Endodermal cell (in vitro differentiated cells): Measurements from ENCODE around the gene OXT. TPM values are rescaled to one million over a fixed set of nuclear protein-coding genes. Genes with fewer than 3 reads are reported as not detected.
"Not testable (repeated sequence)": the region's sequence is repeated elsewhere in the genome, so short reads cannot be mapped to it uniquely, and the experiment has no call there.

Experiments used
- DNase-seq: peaks from one replicate; pipeline ENCODE4 v3.0.0-alpha.2; 2017
- H3K27ac ChIP-seq: 2 replicates; pipeline ENCODE4 v1.5.1; 2013; ENCODE audit warnings: mild to moderate bottlenecking, low read depth, low read length, moderate library complexity
- H3K27me3 ChIP-seq: 2 replicates; pipeline ENCODE4 v1.6.1; 2013; ENCODE audit warnings: mild to moderate bottlenecking, low read length, moderate library complexity; ENCODE audit not compliant: insufficient read depth, control insufficient read depth, poor library complexity, severe bottlenecking
- H3K36me3 ChIP-seq: 2 replicates; pipeline ENCODE4 v1.7.0; 2013; ENCODE audit warnings: mild to moderate bottlenecking, low read length, moderate library complexity; ENCODE audit not compliant: control insufficient read depth, insufficient read depth
- H3K4me1 ChIP-seq: one replicate; pipeline ENCODE4 v1.7.0; 2013; ENCODE audit warnings: low read length; ENCODE audit not compliant: control insufficient read depth, insufficient read depth
- H3K4me3 ChIP-seq: 2 replicates; pipeline ENCODE4 v1.5.1; 2013; ENCODE audit warnings: mild to moderate bottlenecking, low read length, moderate library complexity
- H3K9ac ChIP-seq: 2 replicates; pipeline ENCODE4 v1.6.1; 2013; ENCODE audit warnings: mild to moderate bottlenecking, low read length, moderate library complexity; ENCODE audit not compliant: poor library complexity, severe bottlenecking; ENCODE audit errors: extremely low read depth
- H3K9me3 ChIP-seq: 2 replicates; pipeline ENCODE4 v1.6.1; 2013; ENCODE audit warnings: mild to moderate bottlenecking, low read length, moderate library complexity; ENCODE audit not compliant: control insufficient read depth
- H3K27ac Mint-ChIP-seq: 2 replicates; pipeline ENCODE4 v1.8.0; 2020; ENCODE audit warnings: mixed read lengths
- H3K27me3 Mint-ChIP-seq: 2 replicates; pipeline ENCODE4 v1.8.0; 2021; ENCODE audit warnings: mild to moderate bottlenecking, mixed read lengths; ENCODE audit not compliant: insufficient read depth
- H3K36me3 Mint-ChIP-seq: 2 replicates; pipeline ENCODE4 v1.8.0; 2020; ENCODE audit warnings: low read depth, mixed read lengths
- H3K4me1 Mint-ChIP-seq: 2 replicates; pipeline ENCODE4 v1.8.0; 2020; ENCODE audit warnings: mixed read lengths
- H3K4me3 Mint-ChIP-seq: 2 replicates; pipeline ENCODE4 v1.8.0; 2020; ENCODE audit warnings: mild to moderate bottlenecking, moderate library complexity, mixed read lengths
- H3K9me3 Mint-ChIP-seq: 2 replicates; pipeline ENCODE4 v1.8.0; 2020; ENCODE audit warnings: mild to moderate bottlenecking, mixed read lengths
- CTCF ChIP-seq: fragments of 200-600 bp; sonication (generic); conservative IDR thresholded peaks from 2 replicates; pipeline ENCODE4 v1.5.0; 2021; ENCODE audit warnings: antibody characterized with exemption, mild to moderate bottlenecking
- WGBS, 2 experiments: methylation state at CpG; one replicate each; pipeline versions ENCODE4 v1.1.5 to v1.1.7; 2013; ENCODE audit warnings: missing lambda C conversion rate in 2 of 2, mixed read lengths in 1 of 2; ENCODE audit not compliant: insufficient coverage in 1 of 2, insufficient read length in 1 of 2; 5-methylcytosine and 5-hydroxymethylcytosine counted together
- total RNA-seq, 2 donors: library from RNA; stranded (reverse); fragmentation: NEBNext Ultra II Directional in 1 of 2; extraction: Animal tissue kit (Norgen Biotek cat#: 25700) in 1 of 2; gene quantifications; 2 replicates in 1 of 2; 3 replicates in 1 of 2; pipeline ENCODE4 v1.2.1, GENCODE V29; 2021

The OXT gene
- total RNA-seq, 2 donors from 2014 or later: not detected

GRCh38 chr20:3051385-3052019 lies 19.9 kb upstream of the OXT start:
- Histone ChIP-seq H3K9me3 (no peaks in the 10 kb centered on the region), H3K27me3 (no peaks in the 10 kb centered on the region), H3K4me3 (no peak overlapping the region), H3K4me1 (no peaks in the 10 kb centered on the region), H3K36me3 (peaks cover 25% of the 10 kb centered on the region), H3K27ac (no peak overlapping the region), H3K9ac (no peak overlapping the region)
- DNase-seq: no peak
- H3K27me3 Mint-ChIP-seq: no peaks in the 10 kb centered on the region
- TF ChIP-seq CTCF: no peak
- no peak overlapping the region for H3K27ac Mint-ChIP-seq
- H3K9me3 Mint-ChIP-seq: no peaks in the 10 kb centered on the region
- no peak overlapping the region for H3K4me3 Mint-ChIP-seq
- peaks cover 35% of the 10 kb centered on the region for H3K36me3 Mint-ChIP-seq
- peaks cover 5% of the 10 kb centered on the region for H3K4me1 Mint-ChIP-seq
- WGBS, 2 experiments: 77 to 87% methylated on average over 6 to 7 of the region's 7 CpGs

- no peak overlapping the region for H3K27ac Mint-ChIP-seq
- Histone ChIP-seq H3K9ac (no peak overlapping the region), H3K36me3 (no peaks in the 10 kb centered on the region), H3K27me3 (no peaks in the 10 kb centered on the region), H3K4me3 (no peak overlapping the region), H3K4me1 (no peaks in the 10 kb centered on the region), H3K9me3 (no peaks in the 10 kb centered on the region), H3K27ac (no peak overlapping the region)
- H3K9me3 Mint-ChIP-seq: no peaks in the 10 kb centered on the region
- no peak for TF ChIP-seq CTCF
- H3K27me3 Mint-ChIP-seq: no peaks in the 10 kb centered on the region
- H3K4me1 Mint-ChIP-seq: no peaks in the 10 kb centered on the region
- H3K4me3 Mint-ChIP-seq: no peak overlapping the region
- no peak for DNase-seq
- 88 to 100% methylated on average over 1 to 3 of the region's 3 CpGs for whole genome bisulfite sequencing, 2 experiments
- H3K36me3 Mint-ChIP-seq: no peaks in the 10 kb centered on the region
These were observed 11.9 kb upstream of the OXT start for GRCh38 chr20:3059489-3059888.

- H3K4me1 ChIP-seq, H3K9ac ChIP-seq, H3K9me3 ChIP-seq, H3K36me3 Mint-ChIP-seq, H3K9me3 Mint-ChIP-seq, H3K27me3 ChIP-seq, H3K36me3 ChIP-seq, H3K27ac ChIP-seq, H3K4me1 Mint-ChIP-seq, H3K4me3 Mint-ChIP-seq, DNase-seq, H3K27ac Mint-ChIP-seq, H3K4me3 ChIP-seq: not testable (repeated sequence)
- 77 to 81% methylated on average over 3 to 6 of the region's 6 CpGs for WGBS, 2 experiments
- H3K27me3 Mint-ChIP-seq: peaks cover 21% of the 10 kb centered on the region
These were observed 7.3 kb upstream of the OXT start for GRCh38 chr20:3064119-3064518.
